ENCODE data around the gene ARHGEF1.

DNA sequence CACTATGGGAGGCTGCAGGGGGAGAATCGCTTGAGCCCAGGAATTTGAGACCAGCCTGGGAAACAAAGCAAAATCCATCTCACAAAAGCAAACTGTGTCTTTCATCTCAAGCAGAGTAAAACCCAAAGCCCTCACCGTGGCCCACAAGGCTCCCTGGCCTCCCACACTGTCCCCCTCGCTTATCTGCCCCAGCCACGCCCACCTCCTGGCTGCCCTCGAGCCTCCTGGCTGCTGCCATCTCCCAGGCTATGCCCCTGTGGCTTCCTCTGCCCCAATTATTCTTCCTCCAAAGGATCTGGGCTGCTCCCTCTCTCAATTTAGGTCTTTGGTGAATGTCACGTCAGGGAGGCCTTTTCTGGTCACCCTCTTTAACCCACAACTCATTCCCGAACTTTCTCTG, 72.5 kb downstream of the ARHGEF1 start:
- TF ChIP-seq TAF1 (IDR thresholded peaks at IDR 0.05; ENCODE audit: borderline replicate concordance, low read depth, low read length) (no peak), POLR2AphosphoS5 (IDR thresholded peaks at IDR 0.05; ENCODE audit: low read depth, low read length) (no peak)
